HEK293 (cell line): Measurements from ENCODE around the gene ME3.

Experiments used
- CTCF ChIP-seq: fragments of 450-650 bp; formaldehyde crosslinking; IDR thresholded peaks from 2 replicates; pipeline ENCODE4 v1.5.1; 2016; ENCODE audit warnings: missing biosample characterization, missing genetic modification characterization
- HIC1 ChIP-seq: fragments of 450-650 bp; formaldehyde crosslinking; IDR thresholded peaks from 2 replicates; pipeline ENCODE4 v1.5.1; 2016; ENCODE audit warnings: missing biosample characterization, missing genetic modification characterization
- KLF9 ChIP-seq: fragments of 450-650 bp; formaldehyde crosslinking; IDR thresholded peaks from 2 replicates; pipeline ENCODE4 v1.5.1; 2016; ENCODE audit warnings: missing biosample characterization, missing genetic modification characterization, low read depth
- PRDM4 ChIP-seq: fragments of 450-650 bp; formaldehyde crosslinking; IDR thresholded peaks from 2 replicates; pipeline ENCODE4 v1.5.1; 2017; ENCODE audit warnings: missing biosample characterization, missing genetic modification characterization
- REST ChIP-seq: fragments of 450-650 bp; formaldehyde crosslinking; IDR thresholded peaks from 2 replicates; pipeline ENCODE4 v1.5.1; 2016; ENCODE audit warnings: missing biosample characterization, missing genetic modification characterization
- SETDB1 ChIP-seq: IDR thresholded peaks from one replicate; pipeline ENCODE4 v1.6.1; 2017; ENCODE audit warnings: mild to moderate bottlenecking, low read length, moderate library complexity, mixed read lengths; ENCODE audit not compliant: insufficient read length
- SP3 ChIP-seq: fragments of 450-650 bp; formaldehyde crosslinking; IDR thresholded peaks from 2 replicates; pipeline ENCODE4 v1.5.1; 2016; ENCODE audit warnings: missing biosample characterization, missing genetic modification characterization
- YY1 ChIP-seq: fragments of 450-650 bp; formaldehyde crosslinking; IDR thresholded peaks from 2 replicates; pipeline ENCODE4 v1.5.1; 2018; ENCODE audit warnings: missing biosample characterization, missing genetic modification characterization
- ZIC2 ChIP-seq: fragments of 450-650 bp; formaldehyde crosslinking; IDR thresholded peaks from 2 replicates; pipeline ENCODE4 v1.5.1; 2016; ENCODE audit warnings: missing biosample characterization, missing genetic modification characterization
- ZNF26 ChIP-seq: fragments of 450-650 bp; formaldehyde crosslinking; IDR thresholded peaks from 2 replicates; pipeline ENCODE4 v1.5.1; 2016; ENCODE audit warnings: missing biosample characterization, missing genetic modification characterization
- ZNF561 ChIP-seq: fragments of 450-650 bp; IDR thresholded peaks from 2 replicates; pipeline ENCODE4 v1.5.1; 2018; ENCODE audit warnings: missing biosample characterization, missing genetic modification characterization, borderline replicate concordance

- TF ChIP-seq REST (tag by site-specific recombination) = peak; percentile 49; the same call in 1 of the 2 replicates
- no peak for TF ChIP-seq ZNF26 (tag by site-specific recombination)
- TF ChIP-seq ZIC2 (tag by site-specific recombination) = no peak
- TF ChIP-seq SETDB1 = no peak
- TF ChIP-seq CTCF (tag by site-specific recombination) = no peak
- no peak for TF ChIP-seq ZNF561 (tag by site-specific recombination)
- no peak for TF ChIP-seq PRDM4 (tag by site-specific recombination)
- TF ChIP-seq KLF9 (tag by site-specific recombination) = no peak
- TF ChIP-seq YY1 = no peak
- TF ChIP-seq SP3 (tag by site-specific recombination) = no peak
- no peak for TF ChIP-seq HIC1 (tag by site-specific recombination)
Observed at GRCh38 chr11:86551288-86552092, 120.9 kb downstream of the ME3 start.
